ENCODE data around the gene SH3GL3.

GRCh38 chr15:83430441-83430840 lies 16.7 kb upstream of the SH3GL3 start:
- no peak for TF ChIP-seq POLR2A (IDR thresholded peaks at IDR 0.05; ENCODE audit: low read length)
- TF ChIP-seq GATA1 (IDR thresholded peaks at IDR 0.05; ENCODE audit: low read depth, low read length) = no peak
